Skeletal muscle tissue (tissue), 4 donors: ENCODE measurements around the gene DIS3L2. TPM values are rescaled to one million over a fixed set of nuclear protein-coding genes. Genes with fewer than 3 reads are reported as not detected.

Experiments used
- H3K27ac ChIP-seq: one replicate; pipeline ENCODE4 v1.7.0; 2013; ENCODE audit warnings: mild to moderate bottlenecking, low read depth, low read length, inconsistent platforms
- H3K27me3 ChIP-seq, 3 donors: one replicate each; pipeline ENCODE4 v1.7.0; 2013; ENCODE audit warnings: low read length in 3 of 3; ENCODE audit not compliant: control insufficient read depth in 3 of 3, insufficient read depth in 3 of 3
- H3K36me3 ChIP-seq, 3 donors: one replicate each; pipeline ENCODE4 v1.7.0; 2013; ENCODE audit warnings: low read length in 3 of 3; ENCODE audit not compliant: control insufficient read depth in 3 of 3, insufficient read depth in 3 of 3
- H3K4me1 ChIP-seq, 3 donors: one replicate each; pipeline ENCODE4 v1.7.0; 2013; ENCODE audit warnings: low read length in 3 of 3, mild to moderate bottlenecking in 3 of 3; ENCODE audit not compliant: control insufficient read depth in 3 of 3, insufficient read depth in 3 of 3
- H3K4me3 ChIP-seq, 3 donors: one replicate each; pipeline ENCODE4 v1.7.0; 2013; ENCODE audit warnings: low read length in 3 of 3
- H3K9ac ChIP-seq, 3 donors: one replicate each; pipeline ENCODE4 v1.7.0; 2013; ENCODE audit warnings: low read length in 3 of 3, mild to moderate bottlenecking in 3 of 3, moderate library complexity in 2 of 3, low read depth in 1 of 3
- H3K9me3 ChIP-seq, 3 donors: one replicate each; pipeline ENCODE4 v1.7.0; 2013; ENCODE audit warnings: low read length in 3 of 3; ENCODE audit not compliant: control insufficient read depth in 3 of 3
- total RNA-seq: library from RNA; depleted of rRNA; stranded (reverse); fragments of >200 nt; gene quantifications from one replicate; pipeline ENCODE4 v1.2.3, GENCODE V29; 2014
- donor health status: Osteomylitis.

DIS3L2 gene
- total RNA-seq, 1 donor from 2014 or later = 24.0 TPM

- Histone ChIP-seq H3K4me3 (no peak overlapping the region), H3K27ac (no peak overlapping the region), H3K36me3 (no peaks in the 10 kb centered on the region), H3K9me3 (no peaks in the 10 kb centered on the region), H3K27me3 (no peaks in the 10 kb centered on the region), H3K4me1 (no peaks in the 10 kb centered on the region), H3K9ac (no peak overlapping the region)
These were observed 15.9 kb downstream of the DIS3L2 start for GRCh38 chr2:231977430-231977829.

- H3K9ac ChIP-seq = no peak overlapping the region
- no peaks in the 10 kb centered on the region for H3K36me3 ChIP-seq
- no peak overlapping the region for H3K4me3 ChIP-seq
- no peaks in the 10 kb centered on the region for H3K9me3 ChIP-seq
- H3K27ac ChIP-seq = no peak overlapping the region
- H3K4me1 ChIP-seq = peaks cover 0 to 7% (median 4%) of the 10 kb centered on the region in 3 donors
- H3K27me3 ChIP-seq = no peaks in the 10 kb centered on the region
These were observed 23.5 kb downstream of the DIS3L2 start for GRCh38 chr2:231984992-231985391.

GRCh38 chr2:231985823-231986261 lies 24.3 kb downstream of the DIS3L2 start:
- H3K27ac ChIP-seq = no peak overlapping the region
- no peak overlapping the region for H3K4me3 ChIP-seq
- H3K9me3 ChIP-seq = no peaks in the 10 kb centered on the region
- no peaks in the 10 kb centered on the region for H3K36me3 ChIP-seq
- H3K27me3 ChIP-seq = no peaks in the 10 kb centered on the region
- H3K4me1 ChIP-seq = peaks cover 0 to 7% (median 4%) of the 10 kb centered on the region in 3 donors
- H3K9ac ChIP-seq = no peak overlapping the region

GRCh38 chr2:231987124-231987727 lies 25.7 kb downstream of the DIS3L2 start:
- H3K36me3 ChIP-seq = no peaks in the 10 kb centered on the region
- H3K4me3 ChIP-seq = no peak overlapping the region
- H3K9ac ChIP-seq = no peak overlapping the region
- peaks cover 0 to 7% (median 4%) of the 10 kb centered on the region in 3 donors for H3K4me1 ChIP-seq
- no peaks in the 10 kb centered on the region for H3K9me3 ChIP-seq
- no peaks in the 10 kb centered on the region for H3K27me3 ChIP-seq
- no peak overlapping the region for H3K27ac ChIP-seq

GRCh38 chr2:231988179-231988866 lies 26.8 kb downstream of the DIS3L2 start:
- Histone ChIP-seq H3K27me3 (no peaks in the 10 kb centered on the region), H3K4me3 (no peak overlapping the region), H3K9ac (no peak overlapping the region), H3K36me3 (no peaks in the 10 kb centered on the region), H3K27ac (no peak overlapping the region), H3K4me1 (peaks cover 0 to 7% (median 4%) of the 10 kb centered on the region in 3 donors), H3K9me3 (no peaks in the 10 kb centered on the region)

DNA sequence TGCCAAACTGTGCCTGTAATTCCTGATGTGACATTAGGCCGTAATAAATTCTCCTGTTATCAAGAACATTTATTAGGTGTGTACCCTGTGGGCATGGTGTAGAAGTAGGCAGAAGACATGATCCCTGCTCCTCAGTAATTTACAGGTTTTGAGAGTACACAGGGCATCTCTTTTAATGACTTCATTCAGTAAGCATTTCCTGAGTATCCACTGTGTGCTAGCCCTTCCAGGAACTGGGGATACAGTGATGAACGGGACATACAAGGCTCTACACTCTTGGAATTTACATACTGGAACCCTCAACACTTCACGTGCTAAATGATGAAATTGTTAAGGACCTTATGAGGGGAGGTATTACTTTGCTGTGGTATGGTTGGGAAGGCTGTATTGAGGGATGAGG lies 30.2 kb downstream of the DIS3L2 start:
- no peaks in the 10 kb centered on the region for H3K36me3 ChIP-seq
- H3K9me3 ChIP-seq = no peaks in the 10 kb centered on the region
- no peak overlapping the region for H3K9ac ChIP-seq
- peaks cover 4 to 11% (median 5%) of the 10 kb centered on the region in 3 donors for H3K4me1 ChIP-seq
- no peak overlapping the region for H3K27ac ChIP-seq
- no peak overlapping the region for H3K4me3 ChIP-seq
- H3K27me3 ChIP-seq = no peaks in the 10 kb centered on the region

GRCh38 chr2:231992888-231993287 lies 31.4 kb downstream of the DIS3L2 start:
- Histone ChIP-seq H3K9me3 (no peaks in the 10 kb centered on the region), H3K4me1 (peaks cover 0 to 9% (median 5%) of the 10 kb centered on the region in 3 donors), H3K4me3 (no peak overlapping the region), H3K36me3 (no peaks in the 10 kb centered on the region), H3K9ac (no peak overlapping the region), H3K27ac (no peak overlapping the region), H3K27me3 (no peaks in the 10 kb centered on the region)

DNA sequence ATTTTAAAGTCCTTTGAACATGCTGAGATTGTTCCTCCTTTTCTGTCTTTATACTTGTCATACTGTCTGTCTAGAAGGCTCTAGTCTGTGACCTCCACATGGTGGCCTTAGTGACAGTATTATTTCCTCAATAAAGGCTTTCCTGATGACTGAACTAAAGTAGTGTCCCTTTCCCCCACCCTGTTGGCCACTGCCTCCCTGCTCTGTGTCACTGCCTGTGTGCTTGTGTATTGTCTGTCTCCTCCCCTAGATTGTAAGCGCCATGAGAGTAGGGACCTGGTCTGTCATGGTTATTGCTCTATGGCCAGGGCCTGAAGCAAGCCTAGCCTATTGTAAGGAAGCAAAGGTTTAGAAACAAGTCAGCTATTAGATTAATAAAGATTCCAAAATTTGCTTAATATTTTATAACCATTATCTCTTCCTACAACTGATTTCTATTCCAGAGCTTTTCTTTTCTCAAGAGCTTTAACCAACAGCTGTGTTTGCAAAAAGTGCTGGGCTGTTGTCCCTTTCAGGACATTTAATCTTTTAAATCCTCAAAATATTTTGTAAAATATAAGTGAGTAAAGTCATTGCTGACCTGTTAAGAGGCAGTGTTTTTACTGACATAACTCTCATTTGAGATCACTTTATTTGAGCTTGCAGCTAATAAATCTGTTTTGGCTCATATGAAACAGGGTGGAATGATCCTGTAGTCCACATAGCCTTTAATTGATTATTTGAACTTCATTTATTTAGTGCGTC lies 35.5 kb downstream of the DIS3L2 start:
- no peak overlapping the region for H3K27ac ChIP-seq
- H3K27me3 ChIP-seq = no peaks in the 10 kb centered on the region
- no peaks in the 10 kb centered on the region for H3K36me3 ChIP-seq
- H3K9ac ChIP-seq = no peak overlapping the region
- no peak overlapping the region for H3K4me3 ChIP-seq
- H3K9me3 ChIP-seq = no peaks in the 10 kb centered on the region
- H3K4me1 ChIP-seq = peaks cover 0 to 5% (median 4%) of the 10 kb centered on the region in 3 donors

- no peak overlapping the region for H3K27ac ChIP-seq
- no peaks in the 10 kb centered on the region for H3K27me3 ChIP-seq
- no peak overlapping the region for H3K9ac ChIP-seq
- no peaks in the 10 kb centered on the region for H3K9me3 ChIP-seq
- no peak overlapping the region for H3K4me3 ChIP-seq
- H3K36me3 ChIP-seq = no peaks in the 10 kb centered on the region
- H3K4me1 ChIP-seq = peaks cover 0 to 5% (median 4%) of the 10 kb centered on the region in 3 donors
These were observed 36.5 kb downstream of the DIS3L2 start for GRCh38 chr2:231998046-231998445.

DNA sequence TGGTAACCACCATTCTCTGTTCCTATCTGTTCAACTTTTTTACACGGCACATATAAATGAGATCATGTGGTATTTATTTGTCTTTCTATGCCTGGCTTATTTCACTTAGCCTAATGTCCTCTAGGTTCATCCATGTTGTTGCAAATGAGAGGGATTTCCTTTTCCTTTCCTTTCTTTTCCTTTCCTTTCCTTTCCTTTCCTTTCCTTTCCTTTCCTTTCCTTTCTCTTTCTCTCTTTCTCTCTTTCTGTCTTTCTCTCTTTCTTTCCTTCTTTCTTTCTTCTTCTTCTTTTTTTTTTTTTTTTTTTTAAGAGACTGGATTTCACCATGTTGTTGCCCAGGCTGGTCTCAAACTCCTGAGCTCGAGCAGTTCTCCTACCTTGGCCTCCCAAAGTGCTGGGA lies 38.9 kb downstream of the DIS3L2 start:
- no peaks in the 10 kb centered on the region for H3K9me3 ChIP-seq
- no peak overlapping the region for H3K9ac ChIP-seq
- no peak overlapping the region for H3K27ac ChIP-seq
- H3K27me3 ChIP-seq = no peaks in the 10 kb centered on the region
- H3K4me1 ChIP-seq = peaks cover 0 to 5% (median 4%) of the 10 kb centered on the region in 3 donors
- H3K4me3 ChIP-seq = no peak overlapping the region
- no peaks in the 10 kb centered on the region for H3K36me3 ChIP-seq
